GM12891 (cell line): ENCODE results near the gene VPS13D.

Experiments used
- PAX5 ChIP-seq: IDR thresholded peaks from 2 replicates; pipeline ENCODE4 v1.6.1; 2011; ENCODE audit warnings: low read length, moderate library complexity, mild to moderate bottlenecking; ENCODE audit not compliant: insufficient read depth, severe bottlenecking
- POLR2A ChIP-seq: IDR thresholded peaks from 2 replicates; pipeline ENCODE4 v1.6.1; 2011; ENCODE audit warnings: low read depth, low read length, control low read depth
- POLR2AphosphoS5 ChIP-seq: IDR thresholded peaks from 2 replicates; pipeline ENCODE4 v1.6.1; 2011; ENCODE audit warnings: low read depth, low read length, control low read depth
- POU2F2 ChIP-seq: IDR thresholded peaks from 2 replicates; pipeline ENCODE4 v1.6.1; 2011; ENCODE audit warnings: low read depth, mild to moderate bottlenecking, control low read depth, low read length, moderate library complexity
- SPI1 ChIP-seq: IDR thresholded peaks from 2 replicates; pipeline ENCODE4 v1.6.1; 2011; ENCODE audit warnings: low read depth, low read length, control low read depth
- TAF1 ChIP-seq: IDR thresholded peaks from 2 replicates; pipeline ENCODE4 v1.6.1; 2011; ENCODE audit warnings: low read depth, low read length, control low read depth

- TF ChIP-seq POLR2A, result no peak
- no peak for TF ChIP-seq TAF1
- no peak for TF ChIP-seq POLR2AphosphoS5
- TF ChIP-seq SPI1, result no peak
- TF ChIP-seq PAX5, result no peak
- no peak for TF ChIP-seq POU2F2
These were observed 157.8 kb downstream of the VPS13D start for GRCh38 chr1:12387641-12388040.
